Lower leg skin (tissue), 3 donors: Measurements from ENCODE around the gene LMTK2.

ENCODE experiments used
- CTCF ChIP-seq, 3 donors: fragments of 450-650 bp; IDR thresholded peaks; one replicate each; pipeline ENCODE4 v1.5.1; 2016; ENCODE audit warnings: antibody characterized with exemption in 3 of 3, mild to moderate bottlenecking in 3 of 3, moderate library complexity in 2 of 3
- POLR2A ChIP-seq, 2 donors: fragments of 450-650 bp; IDR thresholded peaks; one replicate each; pipeline ENCODE4 v1.6.1; 2016 to 2017; ENCODE audit warnings: antibody characterized with exemption in 2 of 2, mild to moderate bottlenecking in 1 of 2, moderate library complexity in 1 of 2

GRCh38 chr7:98225913-98226614 is 119.4 kb downstream of the LMTK2 start:
- no peak for TF ChIP-seq CTCF (IDR thresholded peaks at IDR 0.05)
- TF ChIP-seq POLR2A (IDR thresholded peaks at IDR 0.05): no peak
